HEK293 (cell line): Measurements from ENCODE around the gene CCDC69.

ENCODE experiments used
- CTCF ChIA-PET: fragments of 350-600 bp; formaldehyde crosslinking; extraction: SDS; loops from one replicate; lab custom pipeline; 2021; ENCODE audit warnings: antibody characterized with exemption; lab: Yijun Ruan, JAX
- POLR2A ChIA-PET: fragments of 300-600 bp; formaldehyde crosslinking; extraction: SDS; loops from one replicate; lab custom pipeline; 2020; ENCODE audit warnings: antibody characterized with exemption, inconsistent platforms; lab: Yijun Ruan, JAX
- H3K27ac ChIP-seq: fragments of 200-500 bp; sonication (Bioruptor generic); 2 replicates; pipeline ENCODE4 v1.5.1; 2014; ENCODE audit warnings: low read depth, low read length, control low read depth, inconsistent platforms; ENCODE audit errors: extremely low read depth
- H3K36me3 ChIP-seq, 2 experiments: fragments of 200-500 bp in 1 of 2; sonication (Bioruptor generic) in 1 of 2; 1 replicate in 1 of 2; 2 replicates in 1 of 2; pipeline ENCODE4 v1.5.1; 2014 to 2017; ENCODE audit warnings: inconsistent platforms in 2 of 2, low read length in 2 of 2; ENCODE audit not compliant: control insufficient read depth in 2 of 2, insufficient read depth in 1 of 2
- H3K4me1 ChIP-seq: fragments of 200-500 bp; sonication (Bioruptor generic); 2 replicates; pipeline ENCODE4 v1.5.1; 2014; ENCODE audit warnings: mild to moderate bottlenecking, low read length, inconsistent platforms; ENCODE audit not compliant: control insufficient read depth, insufficient read depth
- H3K4me3 ChIP-seq: 2 replicates; pipeline ENCODE4 v1.5.1; 2011; ENCODE audit warnings: low read depth, mild to moderate bottlenecking, control low read depth, low read length, moderate library complexity
- H3K9me3 ChIP-seq: fragments of 200-500 bp; sonication (Bioruptor generic); 2 replicates; pipeline ENCODE4 v1.5.1; 2014; ENCODE audit warnings: low read depth, low read length, inconsistent platforms; ENCODE audit not compliant: control insufficient read depth, insufficient read depth
- BCL11A ChIP-seq: fragments of 450-650 bp; formaldehyde crosslinking; IDR thresholded peaks from 2 replicates; pipeline ENCODE4 v1.5.1; 2016; ENCODE audit warnings: low read depth, missing biosample characterization, missing genetic modification characterization
- GLIS1 ChIP-seq: fragments of 450-650 bp; formaldehyde crosslinking; IDR thresholded peaks from 2 replicates; pipeline ENCODE4 v1.5.1; 2016; ENCODE audit warnings: missing biosample characterization, missing genetic modification characterization
- MZF1 ChIP-seq: fragments of 450-650 bp; formaldehyde crosslinking; IDR thresholded peaks from 2 replicates; pipeline ENCODE4 v1.5.1; 2017; ENCODE audit warnings: missing biosample characterization, missing genetic modification characterization, borderline replicate concordance
- OSR2 ChIP-seq: fragments of 450-650 bp; formaldehyde crosslinking; IDR thresholded peaks from 2 replicates; pipeline ENCODE4 v1.5.1; 2016; ENCODE audit warnings: missing biosample characterization, missing genetic modification characterization
- SP3 ChIP-seq: fragments of 450-650 bp; formaldehyde crosslinking; IDR thresholded peaks from 2 replicates; pipeline ENCODE4 v1.5.1; 2016; ENCODE audit warnings: missing biosample characterization, missing genetic modification characterization
- WT1 ChIP-seq: fragments of 450-650 bp; formaldehyde crosslinking; IDR thresholded peaks from 2 replicates; pipeline ENCODE4 v1.5.1; 2016; ENCODE audit warnings: missing biosample characterization, missing genetic modification characterization
- YY2 ChIP-seq: fragments of 450-650 bp; formaldehyde crosslinking; IDR thresholded peaks from 2 replicates; pipeline ENCODE4 v1.5.1; 2016; ENCODE audit warnings: missing biosample characterization, missing genetic modification characterization
- ZBTB17 ChIP-seq: fragments of 450-650 bp; formaldehyde crosslinking; IDR thresholded peaks from 2 replicates; pipeline ENCODE4 v1.5.1; 2016; ENCODE audit warnings: missing biosample characterization, missing genetic modification characterization
- ZBTB20 ChIP-seq: fragments of 450-650 bp; formaldehyde crosslinking; IDR thresholded peaks from 2 replicates; pipeline ENCODE4 v1.5.1; 2016; ENCODE audit warnings: missing biosample characterization, missing genetic modification characterization
- ZBTB48 ChIP-seq: fragments of 450-650 bp; formaldehyde crosslinking; IDR thresholded peaks from 2 replicates; pipeline ENCODE4 v1.5.1; 2016; ENCODE audit warnings: missing biosample characterization, missing genetic modification characterization
- ZNF10 ChIP-seq: fragments of 450-650 bp; formaldehyde crosslinking; IDR thresholded peaks from 2 replicates; pipeline ENCODE4 v1.5.1; 2017; ENCODE audit warnings: missing biosample characterization, missing genetic modification characterization
- ZNF169 ChIP-seq: fragments of 450-650 bp; formaldehyde crosslinking; IDR thresholded peaks from 2 replicates; pipeline ENCODE4 v1.5.1; 2016; ENCODE audit warnings: missing biosample characterization, missing genetic modification characterization
- ZNF292 ChIP-seq: fragments of 450-650 bp; formaldehyde crosslinking; IDR thresholded peaks from 2 replicates; pipeline ENCODE4 v1.5.1; 2016; ENCODE audit warnings: low read depth, missing biosample characterization, missing genetic modification characterization, borderline replicate concordance
- ZNF548 ChIP-seq: fragments of 450-650 bp; formaldehyde crosslinking; IDR thresholded peaks from 2 replicates; pipeline ENCODE4 v1.5.1; 2016; ENCODE audit warnings: missing biosample characterization, missing genetic modification characterization
- ZNF664 ChIP-seq: fragments of 450-650 bp; formaldehyde crosslinking; IDR thresholded peaks from 2 replicates; pipeline ENCODE4 v1.5.1; 2016; ENCODE audit warnings: missing biosample characterization, missing genetic modification characterization
- ZNF707 ChIP-seq: fragments of 450-650 bp; formaldehyde crosslinking; IDR thresholded peaks from 2 replicates; pipeline ENCODE4 v1.5.1; 2016; ENCODE audit warnings: missing biosample characterization, missing genetic modification characterization
- ZNF747 ChIP-seq: fragments of 450-650 bp; formaldehyde crosslinking; IDR thresholded peaks from 2 replicates; pipeline ENCODE4 v1.5.1; 2016; ENCODE audit warnings: missing biosample characterization, missing genetic modification characterization
- ZNF76 ChIP-seq: fragments of 450-650 bp; formaldehyde crosslinking; IDR thresholded peaks from 2 replicates; pipeline ENCODE4; 2016; ENCODE audit warnings: low read depth, missing biosample characterization, missing genetic modification characterization, borderline replicate concordance
- ZNF768 ChIP-seq: fragments of 450-650 bp; formaldehyde crosslinking; IDR thresholded peaks from 2 replicates; pipeline ENCODE4 v1.5.1; 2018; ENCODE audit warnings: missing biosample characterization, mild to moderate bottlenecking, missing genetic modification characterization
- ZNF830 ChIP-seq: fragments of 450-650 bp; IDR thresholded peaks from 2 replicates; pipeline ENCODE4 v1.5.0; 2018; ENCODE audit warnings: missing biosample characterization, missing genetic modification characterization, low read depth, mild to moderate bottlenecking, moderate library complexity

The CCDC69 gene

DNA sequence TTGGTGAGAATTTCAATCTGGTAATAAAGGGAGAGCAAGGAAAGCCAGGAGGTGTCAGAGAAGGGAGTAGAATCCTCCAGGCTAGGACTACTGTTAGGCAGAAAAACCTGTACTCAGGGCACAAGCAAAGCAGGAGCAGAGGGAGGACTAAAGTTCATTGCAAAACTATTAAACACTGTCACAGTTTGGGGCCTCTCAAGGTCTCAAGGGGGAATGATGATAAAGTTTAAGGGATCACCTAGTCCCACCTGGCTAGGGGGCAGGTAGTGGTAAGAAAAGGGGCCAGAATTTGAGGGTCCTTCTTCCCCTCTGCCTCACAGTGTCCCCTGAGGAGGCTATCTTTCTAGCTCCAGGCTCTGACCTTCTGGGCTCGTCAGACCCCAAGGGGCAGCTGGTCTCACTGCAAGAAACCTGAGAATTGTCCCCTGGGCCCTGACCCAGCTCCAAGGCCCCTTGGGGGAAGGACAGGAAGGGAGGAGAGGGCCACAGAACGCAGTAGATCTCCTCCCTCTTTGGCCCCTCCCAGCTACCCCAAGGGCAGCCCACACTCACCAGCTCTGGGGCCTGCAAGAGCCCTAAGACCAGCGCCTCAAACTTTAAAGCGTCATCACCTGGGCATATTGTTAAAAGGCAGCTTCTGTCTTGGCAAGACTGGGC is 974 bp downstream of the CCDC69 start:
- Histone ChIP-seq H3K4me1 (0 out of 2 replicates have a peak, but pooled peaks cover 3% of the 10 kb centered on the region), H3K27ac (no peak overlapping the region), H3K9me3 (no peaks in the 10 kb centered on the region), H3K4me3 (peak overlapping the region; percentile 48), H3K36me3 (no peaks in the 10 kb centered on the region)
- CTCF ChIA-PET: interaction anchor here (0.9 to 1.6 kb wide), 5 partner anchors 9 to 58 kb away, joined by 3 to 7 read pairs (median 5); no protein-coding TSS in a partner anchor
- TF ChIP-seq SP3 (tag by site-specific recombination) (peak; percentile 42; the same call in 1 of the 2 replicates), GLIS1 (tag by site-specific recombination) (peak; percentile 50), ZNF664 (tag by site-specific recombination) (no peak), ZNF707 (tag by site-specific recombination) (no peak), ZBTB20 (tag by site-specific recombination) (no peak), OSR2 (tag by site-specific recombination) (no peak), ZNF292 (tag by site-specific recombination) (no peak), ZBTB48 (peak; percentile 94)
- POLR2A ChIA-PET: interaction anchor here (0.9 to 2.5 kb wide), 5 partner anchors 8 to 58 kb away, joined by 3 to 46 read pairs (median 5); partner anchors contain the start of gene GM2A

DNA sequence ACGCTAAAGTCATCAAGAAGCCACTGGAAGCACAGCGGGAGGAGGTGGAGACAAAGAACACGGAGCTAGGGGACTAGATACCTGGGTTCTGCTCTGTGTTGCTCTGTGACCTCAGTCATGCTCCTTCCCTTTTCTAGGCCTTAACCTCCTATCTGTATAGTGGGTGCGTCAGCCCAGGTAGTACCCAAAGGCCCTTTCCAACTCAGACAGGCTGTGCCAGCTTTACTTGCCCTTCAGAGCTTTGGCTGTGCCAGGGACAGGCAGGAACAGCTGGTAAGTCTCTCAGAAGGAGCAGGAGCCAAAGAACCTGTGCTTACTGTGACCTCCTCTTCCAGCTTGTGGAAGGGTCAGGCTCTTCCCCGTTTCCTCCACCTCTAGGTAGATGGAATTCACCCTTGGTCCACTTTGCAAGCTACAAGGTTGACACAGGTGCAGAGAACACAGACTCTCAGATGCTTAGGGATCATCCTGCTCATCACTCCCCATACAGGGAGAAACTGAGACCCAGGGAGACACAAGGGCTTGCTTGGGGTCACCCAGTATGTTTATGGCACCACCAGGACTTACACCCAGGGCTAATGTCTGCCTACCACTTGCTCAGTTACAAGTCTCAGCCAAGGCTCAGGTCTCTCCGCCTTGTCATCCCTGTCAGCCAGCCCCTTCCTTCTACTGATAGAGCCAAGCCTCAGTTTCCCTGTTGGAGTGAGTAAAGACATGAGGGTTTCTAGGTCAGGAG is 1.7 kb downstream of the CCDC69 start:
- H3K4me3 ChIP-seq: no peak overlapping the region
- 0 out of 2 replicates have a peak, but pooled peaks cover 3% of the 10 kb centered on the region for H3K4me1 ChIP-seq
- no peak overlapping the region for H3K27ac ChIP-seq
- ChIA-PET POLR2A (interaction anchor here (2.4 to 2.5 kb wide), 2 partner anchors 8 to 30 kb away, joined by 28 to 46 read pairs; partner anchors contain the start of gene GM2A), CTCF (interaction anchor here (0.9 to 1.3 kb wide), 6 partner anchors 9 to 107 kb away, joined by 3 to 5 read pairs (median 4); no protein-coding TSS in a partner anchor)
- H3K9me3 ChIP-seq: no peaks in the 10 kb centered on the region
- no peaks in the 10 kb centered on the region for H3K36me3 ChIP-seq
- TF ChIP-seq ZNF76 (tag by site-specific recombination): no peak

DNA sequence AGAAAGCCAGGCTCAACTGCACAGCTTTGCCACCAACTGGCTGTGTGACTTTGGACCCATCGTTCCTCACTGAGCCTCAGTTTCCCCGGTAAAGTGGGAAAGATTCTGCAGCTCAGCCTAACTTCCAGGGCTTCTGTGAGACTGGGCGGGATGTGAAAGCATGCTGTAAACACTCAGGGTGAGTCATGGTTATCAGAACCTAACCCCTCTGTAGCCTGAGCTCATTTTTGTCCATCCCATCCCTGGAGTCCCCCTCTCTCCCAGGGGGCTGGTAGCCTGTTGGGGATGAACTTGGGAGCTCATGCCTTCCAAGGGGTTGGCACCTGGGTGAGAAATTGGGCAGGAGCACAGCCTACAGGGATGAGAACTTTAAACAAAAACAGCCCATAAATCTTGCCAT is 2.3 kb downstream of the CCDC69 start:
- TF ChIP-seq ZNF768 (tag by site-specific recombination): no peak
- TF ChIP-seq ZBTB20 (tag by site-specific recombination): 0 out of 2 replicates have a peak, but pooled peaks have one; percentile 10
- ChIA-PET POLR2A (no interaction called here), CTCF (interaction anchor here (0.9 to 1.3 kb wide), 5 partner anchors 9 to 107 kb away, joined by 3 to 5 read pairs (median 4); no protein-coding TSS in a partner anchor)
- H3K27ac ChIP-seq: no peak overlapping the region
- no peaks in the 10 kb centered on the region for H3K9me3 ChIP-seq
- no peaks in the 10 kb centered on the region for H3K36me3 ChIP-seq
- H3K4me3 ChIP-seq: no peak overlapping the region
- 0 out of 2 replicates have a peak, but pooled peaks cover 3% of the 10 kb centered on the region for H3K4me1 ChIP-seq

DNA sequence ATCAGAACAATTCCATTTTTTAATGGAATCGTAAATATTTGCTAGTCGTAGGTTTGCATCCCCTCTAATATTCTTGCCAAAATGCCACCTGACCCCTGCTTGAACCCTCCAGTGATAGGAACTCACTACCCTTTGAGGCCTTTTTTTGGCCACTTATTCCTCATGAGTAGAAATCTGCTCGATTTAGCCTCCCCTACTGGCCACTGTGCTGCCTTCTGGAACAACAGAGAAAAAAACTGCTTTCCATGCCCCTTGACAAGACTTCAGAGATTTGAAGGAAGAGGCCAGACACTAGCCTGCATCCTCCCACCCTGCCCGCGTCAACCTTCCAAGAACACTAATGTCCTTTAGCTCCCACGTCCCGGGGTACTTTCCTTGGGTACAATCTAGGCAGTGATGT is 4.1 kb downstream of the CCDC69 start:
- no peak for TF ChIP-seq YY2
- TF ChIP-seq ZNF10: no peak
- no peak for TF ChIP-seq ZNF169 (tag by site-specific recombination)
- no peak for TF ChIP-seq ZNF548
- TF ChIP-seq MZF1: no peak
- no peak for TF ChIP-seq ZBTB17
- TF ChIP-seq WT1 (tag by site-specific recombination): no peak
- TF ChIP-seq ZNF830 (tag by site-specific recombination): no peak
- no peak for TF ChIP-seq BCL11A (tag by site-specific recombination)
- TF ChIP-seq ZNF747 (tag by site-specific recombination): no peak
- Histone ChIP-seq H3K9me3 (no peaks in the 10 kb centered on the region), H3K36me3 (no peaks in the 10 kb centered on the region), H3K27ac (no peak overlapping the region), H3K4me3 (no peak overlapping the region), H3K4me1 (0 out of 2 replicates have a peak, but pooled peaks cover 3% of the 10 kb centered on the region)
- POLR2A ChIA-PET: no interaction called here
- CTCF ChIA-PET: interaction anchor here (0.6 to 0.7 kb wide), 2 partner anchors 18 to 60 kb away, joined by 3 to 4 read pairs; no protein-coding TSS in a partner anchor
